ENCODE results near the gene MED14.

GRCh38 chrX:40671126-40671525, 64.2 kb downstream of the MED14 start:
- no peak for TF ChIP-seq SP1 (IDR thresholded peaks at IDR 0.05; ENCODE audit: low read depth, low read length)
- TF ChIP-seq POU5F1 (IDR thresholded peaks at IDR 0.05; ENCODE audit: low read depth, low read length) = no peak
- no peak for TF ChIP-seq SIN3A (conservative IDR thresholded peaks at IDR 0.05 in 1 of 2, IDR thresholded peaks at IDR 0.05 in 1 of 2; ENCODE audit: low read depth in 1 of 2, low read length in 2 of 2)
- no peak for TF ChIP-seq CHD2 (IDR thresholded peaks at IDR 0.05; ENCODE audit: low read length)
- no peak for TF ChIP-seq CTCF (IDR thresholded peaks at IDR 0.05; ENCODE audit: control extremely low read depth in 1 of 3, insufficient read depth in 1 of 3, low read depth in 1 of 3, low read length in 3 of 3)
- no peak for TF ChIP-seq POLR2A (IDR thresholded peaks at IDR 0.05; ENCODE audit: control extremely low read depth in 1 of 2, low read depth in 2 of 2, low read length in 2 of 2)
- TF ChIP-seq JUN (IDR thresholded peaks at IDR 0.05; ENCODE audit: low read depth, low read length) = no peak
- TF ChIP-seq HDAC6 (IDR thresholded peaks at IDR 0.05; ENCODE audit: low read depth, low read length) = no peak
- TF ChIP-seq ATF2 (IDR thresholded peaks at IDR 0.05; ENCODE audit: low read length) = no peak
- no peak for TF ChIP-seq GABPA (IDR thresholded peaks at IDR 0.05; ENCODE audit: borderline replicate concordance, insufficient read depth, low read length)
- TF ChIP-seq RAD21 (IDR thresholded peaks at IDR 0.05 in 1 of 2, conservative IDR thresholded peaks at IDR 0.05 in 1 of 2; ENCODE audit: low read depth in 2 of 2, low read length in 2 of 2) = no peak
